A549 (cell line): ENCODE data around the gene KCNK3. TPM values are rescaled to one million over a fixed set of nuclear protein-coding genes. Genes with fewer than 3 reads are reported as not detected.
A peak's percentile ranks its signal among the peaks of the same experiment; 100 is the strongest.
"Not testable (repeated sequence)": the region's sequence is repeated elsewhere in the genome, so short reads cannot be mapped to it uniquely, and the experiment has no call there.

ENCODE experiments used
- ATAC-seq, 2 experiments: fragments of 200-7000 bp in 1 of 2; fragments of >200 bp in 1 of 2; cut with Nextera tagmentation in 1 of 2; cut with Tn5 transposase in 1 of 2; 3 replicates each; pipeline versions ENCODE4 v1.8.0 to v1.9.1; 2018 to 2020; ENCODE audit warnings: mild to moderate bottlenecking in 1 of 2, moderate library complexity in 1 of 2
- CTCF ChIA-PET: fragments of 300-600 bp; sonication (Branson Sonifier 250); formaldehyde crosslinking; extraction: SDS; loops from one replicate; lab custom pipeline; 2021; ENCODE audit warnings: antibody characterized with exemption, inconsistent platforms; lab: Yijun Ruan, JAX
- POLR2A ChIA-PET: fragments of 350-600 bp; formaldehyde crosslinking; extraction: SDS; loops from one replicate; lab custom pipeline; 2021; ENCODE audit warnings: antibody characterized with exemption, inconsistent platforms; lab: Yijun Ruan, JAX
- DNase-seq, 2 experiments: peaks; one replicate each; pipeline versions ENCODE4 v3.0.0 to v3.0.0-alpha.2; 2011 to 2016; ENCODE audit warnings: low read depth in 1 of 2, low spot score in 1 of 2
- FAIRE-seq: peaks from 2 replicates; lab custom pipeline; 2011; peaks lifted over from hg19 to GRCh38; lab: Jason Lieb, UNC
- H3K27ac ChIP-seq, 2 experiments: fragments of >200 bp; sonication (Bioruptor Twin); formaldehyde crosslinking; 3 replicates each; pipeline ENCODE4 v1.5.1; 2016 to 2017
- H3K4me1 ChIP-seq: fragments of >200 bp; sonication (Bioruptor Twin); formaldehyde crosslinking; 3 replicates; pipeline ENCODE4 v1.6.1; 2016
- H3K4me2 ChIP-seq: fragments of >200 bp; sonication (Bioruptor Twin); formaldehyde crosslinking; 3 replicates; pipeline ENCODE4 v1.6.1; 2016
- H3K4me3 ChIP-seq: fragments of >200 bp; sonication (Bioruptor Twin); formaldehyde crosslinking; 3 replicates; pipeline ENCODE4 v1.5.1; 2016
- H3K9me3 ChIP-seq: fragments of >200 bp; sonication (Bioruptor Twin); formaldehyde crosslinking; 3 replicates; pipeline ENCODE4 v1.6.1; 2016
- CBX8 ChIP-seq: fragments of 200-600 bp; sonication (generic); IDR thresholded peaks from 2 replicates; pipeline ENCODE4 v1.6.1; 2016
- CHD4 ChIP-seq: fragments of 200-600 bp; sonication (generic); IDR thresholded peaks from 2 replicates; pipeline ENCODE4 v1.6.1; 2016; ENCODE audit warnings: antibody characterized with exemption, mild to moderate bottlenecking, borderline replicate concordance
- EHMT2 ChIP-seq: fragments of 200-600 bp; sonication (generic); IDR thresholded peaks from 2 replicates; pipeline ENCODE4 v1.6.1; 2016; ENCODE audit warnings: antibody characterized with exemption, low read depth, mild to moderate bottlenecking, moderate library complexity
- ESRRA ChIP-seq: fragments of 150-350 bp; IDR thresholded peaks from 2 replicates; pipeline ENCODE4 v1.6.1; 2014; ENCODE audit warnings: mild to moderate bottlenecking, low read length, borderline replicate concordance
- HEYL ChIP-seq: fragments of 250-450 bp; sonication (Bioruptor Pico); IDR thresholded peaks from 2 replicates; pipeline ENCODE4 v1.8.0; 2021; ENCODE audit warnings: mild to moderate bottlenecking, moderate library complexity
- HOXB5 ChIP-seq: fragments of 250-450 bp; sonication (Bioruptor Pico); IDR thresholded peaks from 2 replicates; pipeline ENCODE4 v1.5.0; 2020; ENCODE audit warnings: mild to moderate bottlenecking, moderate library complexity
- MAFK ChIP-seq: fragments of 450-650 bp; IDR thresholded peaks from 2 replicates; pipeline ENCODE4 v1.6.1; 2014; ENCODE audit not compliant: partially characterized antibody
- MAX ChIP-seq: IDR thresholded peaks from 2 replicates; pipeline ENCODE4 v1.6.1; 2012
- NR3C1 ChIP-seq: fragments of >200 bp; sonication (Bioruptor Twin); formaldehyde crosslinking; IDR thresholded peaks from 3 replicates; pipeline ENCODE4 v1.6.1; 2017
- RAD21 ChIP-seq, 2 experiments: fragments of >200 bp in 1 of 2; sonication (Bioruptor Twin) in 1 of 2; formaldehyde crosslinking in 1 of 2; IDR thresholded peaks in 1 of 2; conservative IDR thresholded peaks in 1 of 2; 2 replicates in 1 of 2; 3 replicates in 1 of 2; pipeline ENCODE4 v1.6.1; 2012 to 2018; ENCODE audit warnings: inconsistent platforms in 1 of 2
- RARB ChIP-seq: fragments of 250-450 bp; sonication (Bioruptor Pico); IDR thresholded peaks from 2 replicates; pipeline ENCODE4 v1.8.0; 2021; ENCODE audit warnings: mild to moderate bottlenecking, moderate library complexity
- RFX5 ChIP-seq: fragments of 450-650 bp; IDR thresholded peaks from 2 replicates; pipeline ENCODE4 v1.7.1; 2014; ENCODE audit warnings: antibody characterized with exemption, mild to moderate bottlenecking, moderate library complexity
- TFCP2L1 ChIP-seq: fragments of 250-450 bp; sonication (Bioruptor Pico); IDR thresholded peaks from 2 replicates; pipeline ENCODE4 v1.5.0; 2021; ENCODE audit warnings: mild to moderate bottlenecking
- WGBS: methylation state at CpG from one replicate; pipeline ENCODE4 v1.1.6; 2017; ENCODE audit errors: missing lambda C conversion rate; 5-methylcytosine and 5-hydroxymethylcytosine counted together
- polyA plus RNA-seq, 4 experiments: library from polyadenylated mRNA; depleted of rRNA in 3 of 4; stranded (reverse); fragments of >200 nt; fragmentation: RNase III in 1 of 4; extraction: RNeasy Plus Mini Kit Qiagen cat#74134 plus additional on column Dnase treatment in 1 of 4; gene quantifications; 2 replicates in 3 of 4; 3 replicates in 1 of 4; pipeline ENCODE4 v1.2.3, GENCODE V29; 2011 to 2017
- TF ChIP-seq, protein P1 (sequence below): fragments of 200-600 bp; sonication (generic); IDR thresholded peaks from 2 replicates; pipeline ENCODE4 v1.6.1; 2016; ENCODE audit warnings: antibody characterized with exemption, mild to moderate bottlenecking, moderate library complexity

KCNK3 gene
- polyA plus RNA-seq, 2 of the 4 experiments (the other 2 are of a cell fraction) = 2.4 to 2.8 TPM

DNA sequence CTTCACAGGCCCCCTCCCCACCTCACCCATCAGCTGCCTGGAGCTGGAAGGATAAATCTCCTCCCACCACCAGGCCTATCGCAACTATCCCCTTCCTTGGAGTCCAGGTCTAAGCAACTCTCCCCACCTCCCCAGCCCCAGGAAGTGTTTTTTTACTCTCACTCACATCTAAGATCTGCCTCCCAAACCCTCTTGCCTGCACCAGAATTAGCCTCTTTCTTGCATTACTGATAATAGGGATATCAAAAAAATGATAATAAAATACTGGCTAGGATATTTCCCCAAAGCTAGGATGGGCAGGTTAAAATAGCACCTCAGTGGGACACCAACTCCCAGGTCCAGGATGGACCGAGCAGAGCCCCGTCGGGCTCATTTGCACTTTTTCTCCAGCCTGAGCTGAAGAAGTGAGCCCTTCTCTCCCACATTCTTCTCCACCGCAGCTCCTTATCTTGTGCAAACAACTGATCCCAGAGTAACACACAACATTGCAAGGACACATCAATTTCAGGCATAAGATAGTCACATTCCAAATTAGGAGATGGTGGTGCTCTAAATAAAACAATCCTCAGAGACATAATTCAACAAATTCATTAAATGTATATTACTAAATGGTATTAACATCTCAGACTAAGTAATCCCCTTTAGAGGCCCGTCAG is 33.7 kb upstream of the KCNK3 start:
- ATAC-seq = no peak
- no peak for TF ChIP-seq CHD4
- TF ChIP-seq, protein P1, sequence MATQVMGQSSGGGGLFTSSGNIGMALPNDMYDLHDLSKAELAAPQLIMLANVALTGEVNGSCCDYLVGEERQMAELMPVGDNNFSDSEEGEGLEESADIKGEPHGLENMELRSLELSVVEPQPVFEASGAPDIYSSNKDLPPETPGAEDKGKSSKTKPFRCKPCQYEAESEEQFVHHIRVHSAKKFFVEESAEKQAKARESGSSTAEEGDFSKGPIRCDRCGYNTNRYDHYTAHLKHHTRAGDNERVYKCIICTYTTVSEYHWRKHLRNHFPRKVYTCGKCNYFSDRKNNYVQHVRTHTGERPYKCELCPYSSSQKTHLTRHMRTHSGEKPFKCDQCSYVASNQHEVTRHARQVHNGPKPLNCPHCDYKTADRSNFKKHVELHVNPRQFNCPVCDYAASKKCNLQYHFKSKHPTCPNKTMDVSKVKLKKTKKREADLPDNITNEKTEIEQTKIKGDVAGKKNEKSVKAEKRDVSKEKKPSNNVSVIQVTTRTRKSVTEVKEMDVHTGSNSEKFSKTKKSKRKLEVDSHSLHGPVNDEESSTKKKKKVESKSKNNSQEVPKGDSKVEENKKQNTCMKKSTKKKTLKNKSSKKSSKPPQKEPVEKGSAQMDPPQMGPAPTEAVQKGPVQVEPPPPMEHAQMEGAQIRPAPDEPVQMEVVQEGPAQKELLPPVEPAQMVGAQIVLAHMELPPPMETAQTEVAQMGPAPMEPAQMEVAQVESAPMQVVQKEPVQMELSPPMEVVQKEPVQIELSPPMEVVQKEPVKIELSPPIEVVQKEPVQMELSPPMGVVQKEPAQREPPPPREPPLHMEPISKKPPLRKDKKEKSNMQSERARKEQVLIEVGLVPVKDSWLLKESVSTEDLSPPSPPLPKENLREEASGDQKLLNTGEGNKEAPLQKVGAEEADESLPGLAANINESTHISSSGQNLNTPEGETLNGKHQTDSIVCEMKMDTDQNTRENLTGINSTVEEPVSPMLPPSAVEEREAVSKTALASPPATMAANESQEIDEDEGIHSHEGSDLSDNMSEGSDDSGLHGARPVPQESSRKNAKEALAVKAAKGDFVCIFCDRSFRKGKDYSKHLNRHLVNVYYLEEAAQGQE = no peak
- no peak for TF ChIP-seq HEYL
- TF ChIP-seq RARB (CRISPR knock-in tag) = no peak
- Histone ChIP-seq H3K4me2 (no peak overlapping the region), H3K27ac (no peak overlapping the region), H3K4me1 (no peaks in the 10 kb centered on the region), H3K4me3 (no peak overlapping the region), H3K9me3 (peaks cover 43% of the 10 kb centered on the region)
- DNase-seq = no peak
- POLR2A ChIA-PET = no interaction called here
- WGBS = 68% methylated on average over 6 of the region's 6 CpGs
- FAIRE-seq = no peak
- CTCF ChIA-PET = interaction anchor here (1.3 to 2.0 kb wide), 5 partner anchors 9 to 284 kb away, joined by 3 to 10 read pairs (median 4); no protein-coding TSS in a partner anchor

- Histone ChIP-seq H3K9me3 (peaks cover 44% of the 10 kb centered on the region), H3K4me2 (no peak overlapping the region), H3K4me1 (no peaks in the 10 kb centered on the region), H3K4me3 (no peak overlapping the region), H3K27ac (no peak overlapping the region)
- POLR2A ChIA-PET = no interaction called here
- CTCF ChIA-PET = interaction anchor here (0.9 to 1.3 kb wide), 3 partner anchors 11 to 55 kb away, joined by 3 read pairs; no protein-coding TSS in a partner anchor
- DNase-seq (no peak), FAIRE-seq (no peak), ATAC-seq (no peak)
- WGBS = 0% methylated on average over 1 of the region's 1 CpG
- TF ChIP-seq HOXB5 (CRISPR knock-in tag) = 0 out of 2 replicates have a peak, but pooled peaks have one; percentile 20
- no peak for TF ChIP-seq TFCP2L1 (CRISPR knock-in tag)
Observed at GRCh38 chr2:26660363-26660962, 32.1 kb upstream of the KCNK3 start.

- ATAC-seq, H3K4me3 ChIP-seq, H3K4me1 ChIP-seq, DNase-seq, H3K27ac ChIP-seq, POLR2A ChIA-PET, FAIRE-seq, CTCF ChIA-PET, H3K4me2 ChIP-seq: not testable (repeated sequence)
- H3K9me3 ChIP-seq = peaks cover 28% of the 10 kb centered on the region
- 64% methylated on average over 18 of the region's 21 CpGs for WGBS
Observed at GRCh38 chr2:26665296-26665695, 27.2 kb upstream of the KCNK3 start.

- no peak for FAIRE-seq
- ATAC-seq = no peak
- Histone ChIP-seq H3K4me3 (no peak overlapping the region), H3K9me3 (peaks cover 14% of the 10 kb centered on the region; the same call in 1 of the 3 replicates), H3K4me1 (peaks cover 17% of the 10 kb centered on the region), H3K27ac (no peak overlapping the region), H3K4me2 (no peak overlapping the region)
- WGBS = 91% methylated on average over 2 of the region's 2 CpGs
- TF ChIP-seq NR3C1 (no peak), CBX8 (no peak), RFX5 (no peak), MAX (no peak), MAFK (no peak), EHMT2 (no peak), ESRRA (no peak), RAD21 (conservative IDR thresholded peaks at IDR 0.05 in 1 of 2, IDR thresholded peaks at IDR 0.05 in 1 of 2) (no peak)
- ChIA-PET POLR2A (no interaction called here), CTCF (interaction anchor here (1.1 to 1.4 kb wide), 4 partner anchors 8 to 89 kb away, joined by 3 to 5 read pairs (median 4); no protein-coding TSS in a partner anchor)
- DNase-seq = no peak
Observed at GRCh38 chr2:26666671-26667070, 25.9 kb upstream of the KCNK3 start.
